ENCODE data around the gene GRPR. TPM values are rescaled to one million over a fixed set of nuclear protein-coding genes. Genes with fewer than 3 reads are reported as not detected.

GRPR gene
- total RNA-seq (2014; rRNA removed; shearing (Covaris generic); ENCODE audit: low replicate concordance): 0.81 TPM in 1 of 2 replicates, not detected in the other

DNA sequence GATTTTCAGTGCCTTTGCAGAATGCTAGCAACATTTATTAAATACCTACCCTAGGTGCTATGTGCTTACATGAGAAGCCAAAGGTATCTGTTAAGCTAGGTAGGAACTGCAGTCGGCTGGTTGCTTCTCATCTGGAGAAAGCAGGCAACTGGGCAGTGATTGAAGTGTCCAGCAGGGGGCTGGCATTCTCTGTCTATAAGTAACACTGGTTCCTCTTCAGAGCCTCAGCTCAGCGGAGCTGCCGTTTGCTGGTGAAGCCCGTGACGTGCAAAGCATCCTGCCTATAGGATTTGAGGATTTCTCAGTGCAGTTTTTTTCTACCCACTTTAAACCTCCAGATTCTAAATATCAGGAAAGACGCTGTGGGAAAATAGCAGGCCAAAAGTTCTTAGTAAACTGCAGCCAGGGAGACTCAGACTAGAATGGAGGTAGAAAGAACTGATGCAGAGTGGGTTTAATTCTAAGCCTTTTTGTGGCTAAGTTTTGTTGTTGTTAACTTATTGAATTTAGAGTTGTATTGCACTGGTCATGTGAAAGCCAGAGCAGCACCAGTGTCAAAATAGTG lies at the start of gene GRPR:
GRPR (plus strand) TSS at position 344 of the 565 bp plus-strand sequence. CDS start 389 bp downstream, outside the sequence.
- in situ Hi-C loops (cut with HindIII; ENCODE audit: low pct_unique_long_range_greater_than_20kb, low sequenced_read_pairs): no loop called here
- peak; percentile 71 for DNase-seq (ENCODE audit: low read depth)

DNA sequence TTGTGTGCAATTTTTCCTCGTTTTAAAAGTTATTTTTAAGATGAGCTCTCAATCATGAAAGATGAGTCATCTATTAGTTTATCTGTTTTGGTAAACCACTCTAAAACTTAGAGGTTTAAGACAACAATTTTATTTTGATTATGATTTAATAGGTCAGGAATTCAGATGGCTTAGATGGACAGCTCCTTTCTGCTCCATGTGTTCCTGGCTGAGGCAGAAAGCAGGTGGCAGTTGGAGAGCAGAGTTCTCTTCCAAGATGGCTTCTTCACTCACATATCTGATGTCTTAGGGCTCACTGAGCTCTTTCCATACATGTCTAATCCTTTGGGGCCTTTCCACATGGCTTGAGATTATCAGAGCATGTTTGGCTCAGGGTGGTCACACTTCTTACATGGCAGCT lies 48.3 kb upstream of the GRPR start:
- in situ Hi-C loops (cut with HindIII; ENCODE audit: low pct_unique_long_range_greater_than_20kb, low sequenced_read_pairs): no loop called here
- peak; percentile 3 for DNase-seq (ENCODE audit: low read depth)

DNA sequence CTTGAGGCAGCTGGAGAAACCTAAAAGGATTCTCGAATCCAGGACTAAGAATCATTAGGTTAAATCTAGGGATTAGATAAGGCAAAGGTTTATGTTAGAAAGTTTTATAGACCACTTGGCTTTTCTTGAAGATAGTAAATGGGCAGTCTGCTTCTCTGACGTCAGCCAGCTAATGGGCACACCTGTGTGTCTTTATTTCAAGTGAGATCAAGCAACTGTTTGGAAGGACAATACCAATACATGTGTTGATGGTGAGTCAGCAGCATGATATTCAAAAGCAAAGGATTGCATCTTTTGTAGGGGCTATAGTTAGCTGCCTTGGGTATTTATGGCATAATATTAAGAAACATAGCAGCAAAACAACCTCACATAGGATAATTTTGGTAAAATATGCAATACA lies 46.5 kb upstream of the GRPR start:
- DNase-seq (ENCODE audit: low read depth): no peak
- in situ Hi-C loops (cut with HindIII; ENCODE audit: low pct_unique_long_range_greater_than_20kb, low sequenced_read_pairs): no loop called here

DNA sequence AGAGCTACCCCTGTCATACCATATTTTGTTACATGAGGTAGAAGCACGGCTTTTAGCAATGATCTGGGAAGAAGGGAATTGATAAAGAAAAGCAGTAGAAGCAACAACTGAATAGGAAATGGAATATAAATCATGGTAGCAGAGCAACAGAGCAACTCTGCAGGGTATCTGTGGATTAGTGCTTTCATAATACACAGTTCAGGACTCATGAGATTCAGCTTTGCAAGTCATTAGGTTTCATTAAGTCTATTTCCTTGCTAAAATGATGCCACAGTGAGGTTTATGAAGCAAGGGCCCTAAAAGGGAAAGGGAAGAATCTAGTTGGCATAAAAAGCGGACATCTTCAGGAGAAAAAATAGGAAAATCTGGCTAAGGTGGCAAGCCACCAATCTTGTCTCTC lies 45.6 kb upstream of the GRPR start:
- DNase-seq (ENCODE audit: low read depth): no peak
- in situ Hi-C loops (cut with HindIII; ENCODE audit: low pct_unique_long_range_greater_than_20kb, low sequenced_read_pairs): no loop called here

DNA sequence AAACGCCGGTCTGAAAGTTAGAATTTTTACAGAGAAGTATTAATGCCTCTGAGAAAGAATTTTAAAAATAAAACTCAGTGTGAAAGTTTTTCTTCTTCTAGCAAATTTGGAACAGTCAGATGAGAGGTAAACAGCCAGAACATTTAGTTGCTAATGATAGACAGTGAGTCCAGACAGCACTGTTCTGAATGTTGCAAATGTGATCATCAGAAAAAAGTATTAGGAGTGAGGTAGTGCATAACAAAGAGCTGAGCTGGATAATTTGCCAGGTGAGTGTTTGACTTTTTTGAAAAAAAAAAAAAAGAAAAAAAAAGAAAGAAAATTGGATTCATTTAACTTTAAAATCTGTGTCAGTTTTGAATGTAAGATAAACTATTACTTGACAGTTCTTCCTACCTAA lies 42.0 kb upstream of the GRPR start:
- in situ Hi-C loops (cut with HindIII; ENCODE audit: low pct_unique_long_range_greater_than_20kb, low sequenced_read_pairs): no loop called here
- no peak for DNase-seq (ENCODE audit: low read depth)

- in situ Hi-C loops (cut with HindIII; ENCODE audit: low pct_unique_long_range_greater_than_20kb, low sequenced_read_pairs): no loop called here
- no peak for DNase-seq (ENCODE audit: low read depth)
Observed at GRCh38 chrX:16082470-16083085, 40.8 kb upstream of the GRPR start.

- in situ Hi-C loops (cut with HindIII; ENCODE audit: low pct_unique_long_range_greater_than_20kb, low sequenced_read_pairs): no loop called here
- peak; percentile 25 for DNase-seq (ENCODE audit: low read depth)
Observed at GRCh38 chrX:16087076-16087475, 36.3 kb upstream of the GRPR start.

GRCh38 chrX:16089086-16089485 lies 34.3 kb upstream of the GRPR start:
- in situ Hi-C loops (cut with HindIII; ENCODE audit: low pct_unique_long_range_greater_than_20kb, low sequenced_read_pairs): no loop called here

DNA sequence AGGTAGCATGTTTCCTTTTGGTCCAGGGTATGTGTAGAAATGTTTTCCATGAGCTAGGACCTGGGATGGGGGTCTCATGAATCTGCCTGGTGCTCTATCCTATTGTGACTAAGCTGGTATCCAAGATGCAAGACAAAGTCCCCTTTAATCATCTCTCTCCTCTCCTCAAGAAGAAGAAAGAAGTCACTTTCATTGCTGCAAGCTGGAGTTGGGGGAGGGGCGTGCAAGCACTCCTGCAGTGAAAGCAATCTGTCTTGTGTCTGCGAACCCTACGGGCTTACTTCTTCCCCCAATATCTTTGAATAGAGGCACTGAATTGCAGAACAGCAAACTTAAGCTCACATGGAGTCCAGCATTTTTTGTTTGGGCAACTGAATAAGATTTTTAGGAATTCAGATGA lies 27.2 kb upstream of the GRPR start:
- in situ Hi-C loops (cut with HindIII; ENCODE audit: low pct_unique_long_range_greater_than_20kb, low sequenced_read_pairs): no loop called here
- DNase-seq (ENCODE audit: low read depth): no peak

More at GRCh38 chrX:16089086-16089485, 34.3 kb upstream of the GRPR start:
- DNase-seq (ENCODE audit: low read depth): no peak

DNA sequence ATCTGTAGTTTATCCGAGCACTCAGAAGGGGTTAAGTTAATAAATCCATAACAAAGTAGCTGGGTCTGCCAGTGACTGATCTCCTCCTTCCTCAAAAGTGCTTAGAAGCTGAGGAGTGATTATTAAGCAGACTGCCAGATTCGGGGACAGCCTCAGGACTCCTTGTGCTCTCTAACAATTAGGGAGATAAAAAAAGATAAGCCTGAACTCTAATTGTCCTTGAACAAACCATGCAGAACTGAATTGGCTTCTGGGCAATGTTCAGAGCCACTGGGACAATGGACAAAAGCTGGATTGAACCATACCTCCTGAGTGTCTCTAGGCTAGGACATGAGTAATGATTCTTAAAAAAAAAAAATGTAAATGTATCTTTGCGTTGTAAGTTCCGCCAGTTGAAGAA lies 22.7 kb upstream of the GRPR start:
- in situ Hi-C loops (cut with HindIII; ENCODE audit: low pct_unique_long_range_greater_than_20kb, low sequenced_read_pairs): no loop called here
- no peak for DNase-seq (ENCODE audit: low read depth)

DNA sequence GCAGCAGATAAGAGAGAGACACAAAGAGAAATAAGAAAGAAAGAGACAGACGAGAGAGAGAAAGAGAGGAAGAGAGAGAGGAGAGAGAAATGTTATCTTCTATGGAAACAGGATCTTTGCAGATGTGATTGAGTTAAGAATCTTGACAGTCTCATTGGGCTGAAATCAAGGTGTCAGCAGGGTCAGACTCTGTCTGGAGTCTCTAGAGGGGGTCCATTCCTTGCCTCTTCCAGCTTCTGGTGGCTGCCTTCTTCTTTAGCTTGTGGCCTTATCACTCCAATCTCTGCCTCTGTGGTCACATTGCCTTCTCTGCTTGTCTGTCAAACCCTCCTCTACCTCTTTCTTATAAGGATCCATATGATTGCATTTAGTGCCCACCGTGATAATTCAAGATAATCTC lies 21.8 kb upstream of the GRPR start:
- DNase-seq (ENCODE audit: low read depth): no peak
- in situ Hi-C loops (cut with HindIII; ENCODE audit: low pct_unique_long_range_greater_than_20kb, low sequenced_read_pairs): no loop called here

DNA sequence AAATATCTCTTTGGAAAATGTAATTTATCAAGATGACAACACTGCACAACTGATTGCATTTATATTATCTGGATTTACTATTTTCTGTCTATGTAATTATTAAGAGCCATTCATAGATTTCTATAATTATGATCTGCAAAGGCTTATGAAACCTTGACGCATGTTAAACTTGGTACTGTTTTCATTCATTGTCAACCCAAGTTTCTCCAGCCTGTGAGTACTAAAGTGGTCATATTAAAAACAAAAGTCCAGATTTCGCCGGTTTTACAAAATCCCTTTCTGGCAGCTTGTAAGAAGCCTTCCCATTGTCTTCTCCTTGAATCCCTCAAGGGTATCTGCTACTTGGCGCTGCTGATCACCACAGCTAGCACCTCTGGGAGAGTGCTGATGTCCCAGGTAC lies 19.7 kb upstream of the GRPR start:
- DNase-seq (ENCODE audit: low read depth): no peak
- in situ Hi-C loops (cut with HindIII; ENCODE audit: low pct_unique_long_range_greater_than_20kb, low sequenced_read_pairs): no loop called here

DNA sequence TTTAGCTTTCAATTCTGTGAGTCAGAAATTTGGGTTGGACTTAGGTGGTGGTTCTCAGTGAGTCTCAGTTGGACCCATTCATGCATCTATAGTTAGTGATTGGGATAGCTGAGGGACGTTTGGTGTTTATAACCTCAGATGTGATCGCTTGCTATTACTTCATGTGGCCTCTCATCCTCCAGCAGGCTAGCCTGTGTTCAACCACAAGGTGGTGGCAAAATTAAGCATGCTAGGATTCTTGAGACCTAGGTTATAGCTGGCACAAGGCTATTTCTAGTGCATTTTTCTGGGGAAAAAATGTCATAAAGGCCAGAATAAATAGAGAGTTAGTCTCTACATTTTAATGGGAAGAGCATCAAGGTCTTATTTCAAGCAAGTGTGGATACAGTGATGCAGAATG lies 10.9 kb upstream of the GRPR start:
- in situ Hi-C loops (cut with HindIII; ENCODE audit: low pct_unique_long_range_greater_than_20kb, low sequenced_read_pairs): no loop called here

GRCh38 chrX:16113978-16114565 lies 9.3 kb upstream of the GRPR start:
- no peak for DNase-seq (ENCODE audit: low read depth)
- in situ Hi-C loops (cut with HindIII; ENCODE audit: low pct_unique_long_range_greater_than_20kb, low sequenced_read_pairs): no loop called here

More for the DNA sequence above, 10.9 kb upstream of the GRPR start:
- DNase-seq (ENCODE audit: low read depth): no peak

- DNase-seq (ENCODE audit: low read depth): no peak
- in situ Hi-C loops (cut with HindIII; ENCODE audit: low pct_unique_long_range_greater_than_20kb, low sequenced_read_pairs): no loop called here
Observed at GRCh38 chrX:16114611-16115010, 8.8 kb upstream of the GRPR start.

- DNase-seq (ENCODE audit: low read depth): no peak
- in situ Hi-C loops (cut with HindIII; ENCODE audit: low pct_unique_long_range_greater_than_20kb, low sequenced_read_pairs): no loop called here
Observed at GRCh38 chrX:16119353-16120220, 3.8 kb upstream of the GRPR start.

GRCh38 chrX:16120431-16120830 lies 2.9 kb upstream of the GRPR start:
- DNase-seq (ENCODE audit: low read depth): no peak
- in situ Hi-C loops (cut with HindIII; ENCODE audit: low pct_unique_long_range_greater_than_20kb, low sequenced_read_pairs): no loop called here

GRCh38 chrX:16124201-16124600 lies 836 bp downstream of the GRPR start:
- in situ Hi-C loops (cut with HindIII; ENCODE audit: low pct_unique_long_range_greater_than_20kb, low sequenced_read_pairs): no loop called here

More at GRCh38 chrX:16124201-16124600, 836 bp downstream of the GRPR start:
- no peak for DNase-seq (ENCODE audit: low read depth)
